Skeletal muscle tissue (tissue), 5 donors: ENCODE data around the gene SCEL. TPM values are rescaled to one million over a fixed set of nuclear protein-coding genes. Genes with fewer than 3 reads are reported as not detected.

Source experiments
- H3K27ac ChIP-seq: one replicate; pipeline ENCODE4 v1.7.0; 2013; ENCODE audit warnings: mild to moderate bottlenecking, low read depth, low read length, inconsistent platforms
- H3K27me3 ChIP-seq, 3 donors: one replicate each; pipeline ENCODE4 v1.7.0; 2013; ENCODE audit warnings: low read length in 3 of 3; ENCODE audit not compliant: control insufficient read depth in 3 of 3, insufficient read depth in 3 of 3
- H3K36me3 ChIP-seq, 3 donors: one replicate each; pipeline ENCODE4 v1.7.0; 2013; ENCODE audit warnings: low read length in 3 of 3; ENCODE audit not compliant: control insufficient read depth in 3 of 3, insufficient read depth in 3 of 3
- H3K4me1 ChIP-seq, 3 donors: one replicate each; pipeline ENCODE4 v1.7.0; 2013; ENCODE audit warnings: low read length in 3 of 3, mild to moderate bottlenecking in 3 of 3; ENCODE audit not compliant: control insufficient read depth in 3 of 3, insufficient read depth in 3 of 3
- H3K4me3 ChIP-seq, 3 donors: one replicate each; pipeline ENCODE4 v1.7.0; 2013; ENCODE audit warnings: low read length in 3 of 3
- H3K9ac ChIP-seq, 3 donors: one replicate each; pipeline ENCODE4 v1.7.0; 2013; ENCODE audit warnings: low read length in 3 of 3, mild to moderate bottlenecking in 3 of 3, moderate library complexity in 2 of 3, low read depth in 1 of 3
- H3K9me3 ChIP-seq, 3 donors: one replicate each; pipeline ENCODE4 v1.7.0; 2013; ENCODE audit warnings: low read length in 3 of 3; ENCODE audit not compliant: control insufficient read depth in 3 of 3
- small RNA-seq: library from RNA; depleted of rRNA; stranded (forward); fragments of <200 nt; gene quantifications from one replicate; pipeline ENCODE3, GENCODE V24; 2014
- total RNA-seq: library from RNA; depleted of rRNA; stranded (reverse); fragments of >200 nt; gene quantifications from one replicate; pipeline ENCODE4 v1.2.3, GENCODE V29; 2014
- donor health status: Osteomylitis.

Gene SCEL
- total RNA-seq, 1 donor from 2014 or later: not detected

GRCh38 chr13:77691871-77692270, 156.4 kb downstream of the SCEL start:
- Histone ChIP-seq H3K4me3 (no peak overlapping the region), H3K9me3 (no peaks in the 10 kb centered on the region), H3K27ac (no peak overlapping the region), H3K36me3 (no peaks in the 10 kb centered on the region), H3K9ac (no peak overlapping the region), H3K27me3 (no peaks in the 10 kb centered on the region), H3K4me1 (peaks cover 0 to 8% (median 0%) of the 10 kb centered on the region in 3 donors)

- no peak overlapping the region for H3K9ac ChIP-seq
- H3K4me3 ChIP-seq: no peak overlapping the region
- no peak overlapping the region for H3K27ac ChIP-seq
- H3K4me1 ChIP-seq: peaks cover 0 to 11% (median 0%) of the 10 kb centered on the region in 3 donors
- H3K9me3 ChIP-seq: no peaks in the 10 kb centered on the region
- no peaks in the 10 kb centered on the region for H3K36me3 ChIP-seq
- H3K27me3 ChIP-seq: no peaks in the 10 kb centered on the region
Measured at GRCh38 chr13:77692746-77693448, 157.4 kb downstream of the SCEL start.

- Histone ChIP-seq H3K4me3 (no peak overlapping the region), H3K4me1 (peaks cover 0 to 11% (median 0%) of the 10 kb centered on the region in 3 donors), H3K9ac (no peak overlapping the region), H3K9me3 (no peaks in the 10 kb centered on the region), H3K27me3 (no peaks in the 10 kb centered on the region), H3K27ac (no peak overlapping the region), H3K36me3 (no peaks in the 10 kb centered on the region)
Measured at GRCh38 chr13:77693449-77693940, 158.0 kb downstream of the SCEL start.

Small RNA genes within 50 kb of the gene (small RNA-seq; reads per million reads assigned to genes)
- gene RNY3P7: not detected
- not detected for gene SPTLC1P5

Other genes starting within 250 kb of the SCEL start
- 61.1 TPM for gene MYCBP2, start 208.6 kb upstream of the SCEL start, total RNA-seq
- 8.4 TPM for gene SLAIN1, start 162.0 kb downstream of the SCEL start, total RNA-seq